NT2/D1 (cell line): ENCODE measurements around the gene AGPAT3.

Experiments
- SUZ12 ChIP-seq: IDR thresholded peaks from 2 replicates; pipeline ENCODE4 v1.6.1; 2011; ENCODE audit not compliant: insufficient read length, insufficient read depth; ENCODE audit errors: extremely low read depth
- ZNF274 ChIP-seq: IDR thresholded peaks from 2 replicates; pipeline ENCODE4 v1.6.1; 2011; ENCODE audit warnings: mild to moderate bottlenecking, low read depth, low read length

- no peak for TF ChIP-seq SUZ12
- no peak for TF ChIP-seq ZNF274
Observed at GRCh38 chr21:43917515-43918384, 52.7 kb downstream of the AGPAT3 start.
